PC-9 (cell line): Measurements from ENCODE around the gene MANEA. TPM values are rescaled to one million over a fixed set of nuclear protein-coding genes. Genes with fewer than 3 reads are reported as not detected.
"Not testable (repeated sequence)": the region's sequence is repeated elsewhere in the genome, so short reads cannot be mapped to it uniquely, and the experiment has no call there.

Experiments used
- BruUV-seq: library from RNA; stranded (reverse); fragments of 400-500 nt; replicated peaks from 2 replicates; lab custom pipeline; 2021; lab: Mats Ljungman, UMichigan
- CTCF ChIA-PET: fragments of 300-600 bp; sonication (Branson Sonifier 250); formaldehyde crosslinking; loops from one replicate; lab custom pipeline; 2022; ENCODE audit warnings: antibody characterized with exemption; lab: Charles Lee
- POLR2A ChIA-PET: fragments of 300-600 bp; sonication (Branson Sonifier 250); formaldehyde crosslinking; loops from one replicate; lab custom pipeline; 2022; ENCODE audit warnings: antibody characterized with exemption; ENCODE audit not compliant: unreplicated experiment; lab: Charles Lee
- DNase-seq, 2 experiments: peaks; one replicate each; pipeline versions ENCODE4 v3.0.0 to v3.0.0-alpha.2; 2015 to 2022; ENCODE audit warnings: mixed read lengths in 1 of 2
- H2AFZ ChIP-seq: fragments of 200-600 bp; sonication (generic); 2 replicates; pipeline ENCODE4 v1.8.1; 2017; ENCODE audit warnings: antibody characterized with exemption
- H3F3A ChIP-seq: fragments of 200-600 bp; sonication (generic); 2 replicates; pipeline ENCODE4 v1.8.1; 2017; ENCODE audit warnings: antibody characterized with exemption, mild to moderate bottlenecking, low read depth; ENCODE audit not compliant: insufficient read depth
- H3K27ac ChIP-seq: fragments of 200-600 bp; sonication (generic); 2 replicates; pipeline ENCODE4 v1.6.1; 2016; ENCODE audit warnings: mixed run types
- H3K27me3 ChIP-seq: fragments of 200-600 bp; sonication (generic); 2 replicates; pipeline ENCODE4 v1.6.1; 2016; ENCODE audit warnings: low read depth, mixed run types; ENCODE audit not compliant: insufficient read depth
- H3K36me3 ChIP-seq: fragments of 200-600 bp; sonication (generic); 2 replicates; pipeline ENCODE4 v1.6.1; 2016; ENCODE audit warnings: low read depth, mixed run types
- H3K4me1 ChIP-seq: fragments of 200-600 bp; sonication (generic); replicated peaks from 2 replicates; pipeline ENCODE4 v1.6.1; 2016; ENCODE audit warnings: mixed run types; ENCODE audit not compliant: insufficient read depth
- H3K4me2 ChIP-seq: fragments of 200-600 bp; sonication (generic); 2 replicates; pipeline ENCODE4 v1.6.1; 2017; ENCODE audit warnings: mixed run types
- H3K4me3 ChIP-seq: fragments of 200-600 bp; sonication (generic); 2 replicates; pipeline ENCODE4 v1.6.1; 2016; ENCODE audit warnings: mixed run types
- H3K79me2 ChIP-seq: fragments of 200-600 bp; sonication (generic); 2 replicates; pipeline ENCODE4 v1.6.1; 2017; ENCODE audit warnings: low read depth, mixed run types
- H3K9me2 ChIP-seq: fragments of 200-600 bp; sonication (generic); 2 replicates; pipeline ENCODE4 v1.8.1; 2017; ENCODE audit warnings: mild to moderate bottlenecking; ENCODE audit not compliant: insufficient read depth
- H3K9me3 ChIP-seq: fragments of 200-600 bp; sonication (generic); 2 replicates; pipeline ENCODE4 v1.8.1; 2016; ENCODE audit warnings: low read depth; ENCODE audit not compliant: insufficient read depth
- H4K20me1 ChIP-seq: fragments of 200-600 bp; sonication (generic); 2 replicates; pipeline ENCODE4 v1.8.1; 2017; ENCODE audit not compliant: insufficient read depth
- CTCF ChIP-seq: fragments of 200-600 bp; sonication (generic); conservative IDR thresholded peaks from 2 replicates; pipeline ENCODE4 v1.6.1; 2017; ENCODE audit warnings: mixed run types, antibody characterized with exemption, mild to moderate bottlenecking, moderate library complexity
- EZH2 ChIP-seq: fragments of 200-600 bp; sonication (generic); IDR thresholded peaks from 2 replicates; pipeline ENCODE4 v1.8.0; 2017; ENCODE audit warnings: antibody characterized with exemption, low read depth
- intact Hi-C: fragments of 100-400 bp; cut with micrococcal nuclease; formaldehyde crosslinking; loops from one replicate; pipeline ENCODE4 v1.10.0; 2022; ENCODE audit not compliant: unreplicated experiment
- total RNA-seq: library from RNA; stranded (reverse); gene quantifications from 2 replicates; pipeline ENCODE4 v1.2.3, GENCODE V29; 2021

MANEA gene
- total RNA-seq, 1 experiment from 2014 or later, result 11.0 TPM

GRCh38 chr6:95553880-95554279 is 23.5 kb upstream of the MANEA start:
- no peak for DNase-seq
- Histone ChIP-seq H3F3A (no peaks in the 10 kb centered on the region), H4K20me1 (no peaks in the 10 kb centered on the region), H3K36me3 (no peaks in the 10 kb centered on the region), H3K27me3 (no peaks in the 10 kb centered on the region), H3K79me2 (no peaks in the 10 kb centered on the region), H2AFZ (no peak overlapping the region), H3K4me1 (no peaks in the 10 kb centered on the region), H3K27ac (no peak overlapping the region), H3K4me3 (no peak overlapping the region), H3K4me2 (no peak overlapping the region), H3K9me3 (no peaks in the 10 kb centered on the region; the same call in 1 of the 2 replicates), H3K9me2 (peaks cover 8% of the 10 kb centered on the region)
- POLR2A ChIA-PET, result no interaction called here
- CTCF ChIA-PET, result no interaction called here
- BruUV-seq, result no TSS peak
- TF ChIP-seq CTCF (no peak), EZH2 (no peak)
- intact Hi-C loops, result no loop called here

- H3K36me3 ChIP-seq, H3K4me1 ChIP-seq, H4K20me1 ChIP-seq, BruUV-seq, H3K4me2 ChIP-seq, H3K4me3 ChIP-seq, H3K27me3 ChIP-seq, H3F3A ChIP-seq, DNase-seq, CTCF ChIA-PET, H3K27ac ChIP-seq, H2AFZ ChIP-seq, intact Hi-C loops, H3K9me3 ChIP-seq, POLR2A ChIA-PET, H3K79me2 ChIP-seq: not testable (repeated sequence)
- peaks cover 17% of the 10 kb centered on the region for H3K9me2 ChIP-seq
These were observed 16.4 kb upstream of the MANEA start for GRCh38 chr6:95560956-95561355.

GRCh38 chr6:95569560-95569959 is 7.8 kb upstream of the MANEA start:
- no peaks in the 10 kb centered on the region for H3K9me3 ChIP-seq
- no peaks in the 10 kb centered on the region for H4K20me1 ChIP-seq
- ChIA-PET CTCF (no interaction called here), POLR2A (interaction anchor here (0.7 kb wide), 1 partner anchor 658 kb away, joined by 7 read pairs; no protein-coding TSS in a partner anchor)
- no peak overlapping the region for H2AFZ ChIP-seq
- intact Hi-C loops, result no loop called here
- BruUV-seq, result no TSS peak
- no peak for TF ChIP-seq CTCF
- no peak for TF ChIP-seq EZH2
- no peaks in the 10 kb centered on the region for H3K9me2 ChIP-seq
- no peaks in the 10 kb centered on the region for H3F3A ChIP-seq
- no peak overlapping the region for H3K4me3 ChIP-seq
- no peak overlapping the region for H3K4me2 ChIP-seq
- no peaks in the 10 kb centered on the region for H3K27me3 ChIP-seq
- peaks cover under 1% of the 10 kb centered on the region for H3K4me1 ChIP-seq
- H3K36me3 ChIP-seq, result no peaks in the 10 kb centered on the region
- H3K79me2 ChIP-seq, result no peaks in the 10 kb centered on the region
- no peak overlapping the region for H3K27ac ChIP-seq
- DNase-seq, result no peak

- no TSS peak for BruUV-seq
- H3K79me2 ChIP-seq, result no peaks in the 10 kb centered on the region
- peaks cover 19% of the 10 kb centered on the region for H3K4me1 ChIP-seq
- TF ChIP-seq EZH2 (no peak), CTCF (no peak)
- ChIA-PET CTCF (no interaction called here), POLR2A (no interaction called here)
- no peaks in the 10 kb centered on the region for H3K27me3 ChIP-seq
- no peak overlapping the region for H3K4me2 ChIP-seq
- no peaks in the 10 kb centered on the region for H3K9me3 ChIP-seq
- intact Hi-C loops, result loop anchor here (10.0 kb wide), 1 partner anchor 137 kb away; no protein-coding TSS in a partner anchor
- no peak overlapping the region for H2AFZ ChIP-seq
- H3K9me2 ChIP-seq, result no peaks in the 10 kb centered on the region
- H4K20me1 ChIP-seq, result no peaks in the 10 kb centered on the region
- H3F3A ChIP-seq, result peaks cover 4% of the 10 kb centered on the region; the same call in 1 of the 2 replicates
- no peaks in the 10 kb centered on the region for H3K36me3 ChIP-seq
- no peak overlapping the region for H3K4me3 ChIP-seq
- H3K27ac ChIP-seq, result no peak overlapping the region
- no peak for DNase-seq
These were observed 5.2 kb upstream of the MANEA start for GRCh38 chr6:95572098-95572497.
